Activated B cell treated with CpG ODN at 0.5 μM for 24 hours (primary cell): ENCODE results near the gene HOXA10. TPM values are rescaled to one million over a fixed set of nuclear protein-coding genes. Genes with fewer than 3 reads are reported as not detected.

Experiments used
- ATAC-seq: fragments of 200-7000 bp; cut with Tn5 transposase; one replicate; pipeline ENCODE4 v1.10.0; 2021; ENCODE audit warnings: low read depth, mild to moderate bottlenecking, moderate library complexity
- CTCF ChIA-PET: fragments of 350-600 bp; sonication (Branson Sonifier 250); formaldehyde crosslinking; loops from one replicate; lab custom pipeline; 2021; ENCODE audit warnings: antibody characterized with exemption; lab: Charles Lee
- POLR2A ChIA-PET: fragments of 350-600 bp; sonication (Branson Sonifier 250); formaldehyde crosslinking; loops from one replicate; lab custom pipeline; 2021; ENCODE audit warnings: antibody characterized with exemption; lab: Charles Lee
- DNase-seq: peaks from one replicate; pipeline ENCODE4 v3.0.0; 2022
- H3K27ac Mint-ChIP-seq: one replicate; pipeline ENCODE4 v1.8.0; 2020; ENCODE audit warnings: mixed read lengths
- H3K27me3 Mint-ChIP-seq: one replicate; pipeline ENCODE4 v1.8.0; 2021; ENCODE audit warnings: mixed read lengths
- H3K36me3 Mint-ChIP-seq: one replicate; pipeline ENCODE4 v1.8.0; 2021; ENCODE audit warnings: low read depth, mixed read lengths
- H3K4me1 Mint-ChIP-seq: one replicate; pipeline ENCODE4 v1.8.0; 2021; ENCODE audit warnings: mixed read lengths
- H3K4me3 Mint-ChIP-seq: one replicate; pipeline ENCODE4 v1.8.0; 2020; ENCODE audit warnings: mild to moderate bottlenecking, mixed read lengths
- H3K9me3 Mint-ChIP-seq: one replicate; pipeline ENCODE4 v1.8.0; 2020; ENCODE audit warnings: mixed read lengths
- CTCF ChIP-seq: fragments of 200-600 bp; IDR thresholded peaks from one replicate; pipeline ENCODE4 v1.8.0; 2022; ENCODE audit warnings: antibody characterized with exemption, mild to moderate bottlenecking
- intact Hi-C: fragments of 100-400 bp; cut with micrococcal nuclease; formaldehyde crosslinking; loops from one replicate; pipeline ENCODE4 v1.15.1; 2024
- total RNA-seq: library from RNA; stranded (reverse); gene quantifications from 2 replicates; pipeline ENCODE4 v1.2.3, GENCODE V29; 2022

HOXA10 gene
- total RNA-seq, 1 donor from 2014 or later = 0.24 TPM

- DNase-seq = peak; percentile 36
- ATAC-seq = no peak
- Mint-ChIP-seq H3K36me3 (no peaks in the 10 kb centered on the region), H3K9me3 (no peaks in the 10 kb centered on the region), H3K4me3 (peak overlapping the region; percentile 69), H3K27me3 (peaks cover 76% of the 10 kb centered on the region), H3K27ac (no peak overlapping the region), H3K4me1 (peaks cover 54% of the 10 kb centered on the region)
- TF ChIP-seq CTCF = no peak
- CTCF ChIA-PET = no interaction called here
- POLR2A ChIA-PET = interaction anchor here (1.4 kb wide), 1 partner anchor 26 kb away, joined by 3 read pairs; no protein-coding TSS in a partner anchor
- intact Hi-C loops = loop anchor here (1.0 to 5.0 kb wide), 2 partner anchors 24 to 1326 kb away; no protein-coding TSS in a partner anchor
Observed at GRCh38 chr7:27188386-27189294, 14.5 kb upstream of the HOXA10 start.

- no peak overlapping the region for H3K4me3 Mint-ChIP-seq
- POLR2A ChIA-PET = interaction anchor here (0.6 to 1.4 kb wide), 2 partner anchors 25 to 48 kb away, joined by 3 to 4 read pairs; no protein-coding TSS in a partner anchor
- no peak overlapping the region for H3K27ac Mint-ChIP-seq
- no peaks in the 10 kb centered on the region for H3K36me3 Mint-ChIP-seq
- H3K27me3 Mint-ChIP-seq = peaks cover 73% of the 10 kb centered on the region
- peaks cover 48% of the 10 kb centered on the region for H3K4me1 Mint-ChIP-seq
- DNase-seq (peak; percentile 18), ATAC-seq (no peak)
- CTCF ChIA-PET = interaction anchor here (0.6 to 2.0 kb wide), 5 partner anchors 8 to 1334 kb away, joined by 3 to 13 read pairs (median 4); no protein-coding TSS in a partner anchor
- H3K9me3 Mint-ChIP-seq = no peaks in the 10 kb centered on the region
- intact Hi-C loops = loop anchor here (1.0 to 5.0 kb wide), 3 partner anchors 23 to 1325 kb away; no protein-coding TSS in a partner anchor
- no peak for TF ChIP-seq CTCF
Observed at GRCh38 chr7:27187475-27188385, 13.6 kb upstream of the HOXA10 start.

GRCh38 chr7:27186668-27187474, 12.8 kb upstream of the HOXA10 start:
- H3K27ac Mint-ChIP-seq = no peak overlapping the region

More at GRCh38 chr7:27186668-27187474, 12.8 kb upstream of the HOXA10 start:
- no peak for TF ChIP-seq CTCF
- Mint-ChIP-seq H3K9me3 (no peaks in the 10 kb centered on the region), H3K27me3 (peaks cover 74% of the 10 kb centered on the region), H3K4me1 (peaks cover 43% of the 10 kb centered on the region), H3K4me3 (no peak overlapping the region), H3K36me3 (no peaks in the 10 kb centered on the region)
- ChIA-PET POLR2A (interaction anchor here (0.6 kb wide), 1 partner anchor 49 kb away, joined by 4 read pairs; no protein-coding TSS in a partner anchor), CTCF (interaction anchor here (0.6 to 2.0 kb wide), 5 partner anchors 9 to 1333 kb away, joined by 3 to 13 read pairs (median 4); no protein-coding TSS in a partner anchor)
- intact Hi-C loops = loop anchor here (2.0 to 5.0 kb wide), 2 partner anchors 36 to 1325 kb away; no protein-coding TSS in a partner anchor
- no peak for DNase-seq
- no peak for ATAC-seq
